H1 (cell line): ENCODE results near the gene PRKN. TPM values are rescaled to one million over a fixed set of nuclear protein-coding genes. Genes with fewer than 3 reads are reported as not detected.

ENCODE experiments used
- BACH1 ChIP-seq: IDR thresholded peaks from 2 replicates; pipeline ENCODE4 v1.6.1; 2012; ENCODE audit warnings: low read length, improper control_type of control experiment
- CBX8 ChIP-seq: fragments of 300-800, 300-1000 bp; sonication (generic); IDR thresholded peaks from 2 replicates; pipeline ENCODE4 v1.7.1; 2016; ENCODE audit warnings: low read depth, low read length, borderline replicate concordance
- CHD2 ChIP-seq: IDR thresholded peaks from 2 replicates; pipeline ENCODE4 v1.6.1; 2012; ENCODE audit warnings: low read length, improper control_type of control experiment
- FOSL1 ChIP-seq: IDR thresholded peaks from 2 replicates; pipeline ENCODE4 v1.6.1; 2011; ENCODE audit warnings: mild to moderate bottlenecking, low read depth, low read length, moderate library complexity; ENCODE audit not compliant: insufficient read depth
- GTF2F1 ChIP-seq: IDR thresholded peaks from 2 replicates; pipeline ENCODE4 v1.6.1; 2012; ENCODE audit warnings: low read depth, low read length, improper control_type of control experiment, borderline replicate concordance
- RXRA ChIP-seq: IDR thresholded peaks from 2 replicates; pipeline ENCODE4 v1.6.1; 2011; ENCODE audit warnings: low read depth, mild to moderate bottlenecking, low read length, moderate library complexity; ENCODE audit not compliant: insufficient read depth
- SAP30 ChIP-seq: fragments of 300-600 bp; sonication (generic); IDR thresholded peaks from 2 replicates; pipeline ENCODE4 v1.7.1; 2012; ENCODE audit warnings: low read length, moderate library complexity, mild to moderate bottlenecking, inconsistent platforms; ENCODE audit not compliant: insufficient read depth, insufficient replicate concordance
- SIX5 ChIP-seq: IDR thresholded peaks from 2 replicates; pipeline ENCODE4 v1.6.1; 2011; ENCODE audit warnings: mild to moderate bottlenecking, low read depth, low read length
- TEAD4 ChIP-seq: IDR thresholded peaks from 2 replicates; pipeline ENCODE4 v1.6.1; 2012; ENCODE audit warnings: low read depth, low read length, inconsistent platforms, mixed read lengths
- polyA plus RNA-seq, 7 experiments: library from polyadenylated mRNA; depleted of rRNA in 3 of 7; stranded (reverse) in 5 of 7; unstranded in 2 of 7; fragments of >200 nt in 5 of 7; fragments of 200-250 nt in 2 of 7; gene quantifications; 1 replicate in 5 of 7; 2 replicates in 1 of 7; 4 replicates in 1 of 7; pipeline versions ENCODE4 v1.2.1 to v1.2.3, GENCODE V29; 2011 to 2013; ENCODE audit warnings: missing spikeins in 2 of 7, mixed read lengths in 2 of 7
- total RNA-seq: library from RNA; stranded (reverse); fragmentation: NEBNext Ultra II Directional; extraction: Animal tissue kit (Norgen Biotek cat#: 25700); gene quantifications from 2 replicates; pipeline ENCODE4 v1.2.1, GENCODE V29; 2021
- TF ChIP-seq, protein P1 (sequence below), 3 experiments: IDR thresholded peaks; 1 replicate in 2 of 3; 2 replicates in 1 of 3; pipeline versions ENCODE4 v1.5.1 to v1.6.1; 2011; ENCODE audit warnings: low read length in 3 of 3, mild to moderate bottlenecking in 3 of 3, inconsistent platforms in 2 of 3, low read depth in 1 of 3, moderate library complexity in 1 of 3; ENCODE audit not compliant: insufficient read depth in 1 of 3; ENCODE audit errors: control extremely low read depth in 1 of 3

PRKN gene
- total and polyA plus RNA-seq, 2 of the 8 experiments (the other 6 are each of a cell fraction or from before 2014, with no cell fraction given): 0.13 to 0.29 TPM

- TF ChIP-seq, protein P1, sequence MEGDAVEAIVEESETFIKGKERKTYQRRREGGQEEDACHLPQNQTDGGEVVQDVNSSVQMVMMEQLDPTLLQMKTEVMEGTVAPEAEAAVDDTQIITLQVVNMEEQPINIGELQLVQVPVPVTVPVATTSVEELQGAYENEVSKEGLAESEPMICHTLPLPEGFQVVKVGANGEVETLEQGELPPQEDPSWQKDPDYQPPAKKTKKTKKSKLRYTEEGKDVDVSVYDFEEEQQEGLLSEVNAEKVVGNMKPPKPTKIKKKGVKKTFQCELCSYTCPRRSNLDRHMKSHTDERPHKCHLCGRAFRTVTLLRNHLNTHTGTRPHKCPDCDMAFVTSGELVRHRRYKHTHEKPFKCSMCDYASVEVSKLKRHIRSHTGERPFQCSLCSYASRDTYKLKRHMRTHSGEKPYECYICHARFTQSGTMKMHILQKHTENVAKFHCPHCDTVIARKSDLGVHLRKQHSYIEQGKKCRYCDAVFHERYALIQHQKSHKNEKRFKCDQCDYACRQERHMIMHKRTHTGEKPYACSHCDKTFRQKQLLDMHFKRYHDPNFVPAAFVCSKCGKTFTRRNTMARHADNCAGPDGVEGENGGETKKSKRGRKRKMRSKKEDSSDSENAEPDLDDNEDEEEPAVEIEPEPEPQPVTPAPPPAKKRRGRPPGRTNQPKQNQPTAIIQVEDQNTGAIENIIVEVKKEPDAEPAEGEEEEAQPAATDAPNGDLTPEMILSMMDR (IDR thresholded peaks at IDR 0.05; ENCODE audit: control extremely low read depth in 1 of 3, insufficient read depth in 1 of 3, low read depth in 1 of 3, low read length in 3 of 3): peak; percentile 68 to 82 (median 78)
- TF ChIP-seq BACH1 (no peak), SAP30 (no peak), CBX8 (no peak), RXRA (no peak), FOSL1 (no peak), GTF2F1 (no peak), SIX5 (no peak), CHD2 (no peak), TEAD4 (peak; percentile 83)
- TF ChIP-seq, all 59 proteins: peak for 3
Measured at GRCh38 chr6:162442687-162443086, 284.9 kb downstream of the PRKN start (continued).
